Parathyroid adenoma (tissue), 2 donors: Measurements from ENCODE around the gene ADAMTS5.
A peak's percentile ranks its signal among the peaks of the same experiment; 100 is the strongest.

Source experiments
- H2AFZ ChIP-seq: fragments of 300-600 bp; sonication (generic); one replicate; pipeline ENCODE4 v1.7.0; 2017; ENCODE audit warnings: antibody characterized with exemption, mild to moderate bottlenecking
- H3K27ac ChIP-seq: fragments of 300-600 bp; sonication (generic); one replicate; pipeline ENCODE4 v1.7.0; 2017
- H3K27me3 ChIP-seq: fragments of 300-600 bp; sonication (generic); one replicate; pipeline ENCODE4 v1.7.0; 2017; ENCODE audit warnings: low read length; ENCODE audit not compliant: control insufficient read depth, insufficient read depth
- H3K36me3 ChIP-seq: fragments of 300-600 bp; sonication (generic); one replicate; pipeline ENCODE4 v1.7.0; 2017; ENCODE audit warnings: low read length; ENCODE audit not compliant: control insufficient read depth, insufficient read depth
- H3K4me1 ChIP-seq: fragments of 300-600 bp; sonication (generic); one replicate; pipeline ENCODE4 v1.7.0; 2017; ENCODE audit warnings: control low read depth
- H3K4me2 ChIP-seq: fragments of 300-600 bp; sonication (generic); one replicate; pipeline ENCODE4 v1.7.0; 2017; ENCODE audit warnings: low read length
- H3K4me3 ChIP-seq: fragments of 300-600 bp; sonication (generic); one replicate; pipeline ENCODE4 v1.7.0; 2017; ENCODE audit warnings: low read depth, low read length
- H3K79me2 ChIP-seq: fragments of 300-600 bp; sonication (generic); one replicate; pipeline ENCODE4 v1.7.0; 2017; ENCODE audit warnings: control low read depth
- H3K9ac ChIP-seq: fragments of 300-600 bp; sonication (generic); one replicate; pipeline ENCODE4 v1.7.0; 2017; ENCODE audit warnings: mild to moderate bottlenecking
- H3K9me3 ChIP-seq: fragments of 300-600 bp; sonication (generic); one replicate; pipeline ENCODE4 v1.7.0; 2017; ENCODE audit warnings: low read length; ENCODE audit not compliant: control insufficient read depth
- TF ChIP-seq, protein P1 (sequence below): fragments of 300-600 bp; sonication (generic); IDR thresholded peaks from one replicate; pipeline ENCODE4 v1.7.0; 2017; ENCODE audit warnings: antibody characterized with exemption, mild to moderate bottlenecking
- donor health status: primary hyperparathyroidism.

Gene ADAMTS5

GRCh38 chr21:26935977-26936376 is 30.9 kb downstream of the ADAMTS5 start:
- Histone ChIP-seq H3K4me2 (peak overlapping the region; percentile 43), H3K36me3 (no peaks in the 10 kb centered on the region), H3K9ac (no peak overlapping the region), H3K27ac (no peak overlapping the region), H3K9me3 (no peaks in the 10 kb centered on the region), H2AFZ (no peak overlapping the region), H3K27me3 (no peaks in the 10 kb centered on the region), H3K4me3 (peak overlapping the region; percentile 9), H3K4me1 (no peaks in the 10 kb centered on the region), H3K79me2 (no peaks in the 10 kb centered on the region)
- TF ChIP-seq, protein P1, sequence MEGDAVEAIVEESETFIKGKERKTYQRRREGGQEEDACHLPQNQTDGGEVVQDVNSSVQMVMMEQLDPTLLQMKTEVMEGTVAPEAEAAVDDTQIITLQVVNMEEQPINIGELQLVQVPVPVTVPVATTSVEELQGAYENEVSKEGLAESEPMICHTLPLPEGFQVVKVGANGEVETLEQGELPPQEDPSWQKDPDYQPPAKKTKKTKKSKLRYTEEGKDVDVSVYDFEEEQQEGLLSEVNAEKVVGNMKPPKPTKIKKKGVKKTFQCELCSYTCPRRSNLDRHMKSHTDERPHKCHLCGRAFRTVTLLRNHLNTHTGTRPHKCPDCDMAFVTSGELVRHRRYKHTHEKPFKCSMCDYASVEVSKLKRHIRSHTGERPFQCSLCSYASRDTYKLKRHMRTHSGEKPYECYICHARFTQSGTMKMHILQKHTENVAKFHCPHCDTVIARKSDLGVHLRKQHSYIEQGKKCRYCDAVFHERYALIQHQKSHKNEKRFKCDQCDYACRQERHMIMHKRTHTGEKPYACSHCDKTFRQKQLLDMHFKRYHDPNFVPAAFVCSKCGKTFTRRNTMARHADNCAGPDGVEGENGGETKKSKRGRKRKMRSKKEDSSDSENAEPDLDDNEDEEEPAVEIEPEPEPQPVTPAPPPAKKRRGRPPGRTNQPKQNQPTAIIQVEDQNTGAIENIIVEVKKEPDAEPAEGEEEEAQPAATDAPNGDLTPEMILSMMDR, result no peak

DNA sequence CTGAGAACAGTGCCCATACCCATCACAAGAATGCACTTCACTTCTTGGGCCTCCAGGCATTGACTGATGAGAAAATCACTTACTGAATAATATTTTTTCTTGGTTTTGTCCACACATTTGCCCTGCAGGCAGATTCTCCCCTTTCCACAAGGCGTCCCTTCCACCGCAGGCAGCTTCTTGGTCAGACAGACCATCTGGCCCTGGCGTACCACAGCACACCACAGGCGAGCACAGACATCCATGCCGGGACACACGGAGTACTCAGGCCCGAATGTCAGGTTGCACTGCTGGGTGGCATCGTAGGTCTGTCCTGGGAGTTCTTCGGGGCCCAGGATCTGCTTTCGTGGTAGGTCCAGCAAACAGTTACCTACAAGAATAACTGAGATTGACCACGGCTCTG is 32.5 kb downstream of the ADAMTS5 start:
- no peak overlapping the region for H3K9ac ChIP-seq
- no peak overlapping the region for H3K27ac ChIP-seq
- H2AFZ ChIP-seq, result no peak overlapping the region
- no peak overlapping the region for H3K4me3 ChIP-seq
- H3K27me3 ChIP-seq, result no peaks in the 10 kb centered on the region
- H3K9me3 ChIP-seq, result no peaks in the 10 kb centered on the region
- no peak overlapping the region for H3K4me2 ChIP-seq
- no peaks in the 10 kb centered on the region for H3K79me2 ChIP-seq
- no peaks in the 10 kb centered on the region for H3K36me3 ChIP-seq
- no peaks in the 10 kb centered on the region for H3K4me1 ChIP-seq
- TF ChIP-seq, protein P1, result no peak

DNA sequence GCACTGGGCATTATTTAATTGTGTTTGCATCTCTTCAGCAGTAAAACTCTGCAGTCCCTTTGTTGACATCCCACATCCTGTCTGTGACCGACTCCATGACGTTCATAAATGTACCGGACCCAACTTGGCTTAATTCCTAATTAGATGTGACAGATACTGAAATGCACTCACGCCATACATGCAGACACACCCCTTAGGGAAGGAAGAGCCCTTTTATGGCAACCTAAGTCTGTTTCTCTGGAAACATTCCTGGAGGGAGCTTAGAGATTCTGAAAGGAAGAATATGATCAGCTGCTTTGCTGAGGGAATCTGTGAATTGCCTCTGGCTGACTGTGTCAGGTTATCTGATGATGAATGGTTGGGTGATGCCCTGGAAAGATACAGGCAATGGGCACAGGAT is 33.4 kb downstream of the ADAMTS5 start:
- no peaks in the 10 kb centered on the region for H3K9me3 ChIP-seq
- H3K36me3 ChIP-seq, result no peaks in the 10 kb centered on the region
- no peak overlapping the region for H3K9ac ChIP-seq
- H3K79me2 ChIP-seq, result no peaks in the 10 kb centered on the region
- no peak overlapping the region for H2AFZ ChIP-seq
- H3K4me2 ChIP-seq, result no peak overlapping the region
- H3K27me3 ChIP-seq, result no peaks in the 10 kb centered on the region
- H3K4me1 ChIP-seq, result no peaks in the 10 kb centered on the region
- TF ChIP-seq, protein P1, result no peak
- no peak overlapping the region for H3K4me3 ChIP-seq
- no peak overlapping the region for H3K27ac ChIP-seq

- H2AFZ ChIP-seq, result no peak overlapping the region
- H3K4me3 ChIP-seq, result no peak overlapping the region
- no peak overlapping the region for H3K4me2 ChIP-seq
- H3K4me1 ChIP-seq, result no peaks in the 10 kb centered on the region
- TF ChIP-seq, protein P1, result no peak
- H3K79me2 ChIP-seq, result no peaks in the 10 kb centered on the region
- no peak overlapping the region for H3K27ac ChIP-seq
- no peaks in the 10 kb centered on the region for H3K36me3 ChIP-seq
- H3K9me3 ChIP-seq, result no peaks in the 10 kb centered on the region
- H3K27me3 ChIP-seq, result no peaks in the 10 kb centered on the region
- no peak overlapping the region for H3K9ac ChIP-seq
Observed at GRCh38 chr21:26925636-26926035, 41.3 kb downstream of the ADAMTS5 start.

DNA sequence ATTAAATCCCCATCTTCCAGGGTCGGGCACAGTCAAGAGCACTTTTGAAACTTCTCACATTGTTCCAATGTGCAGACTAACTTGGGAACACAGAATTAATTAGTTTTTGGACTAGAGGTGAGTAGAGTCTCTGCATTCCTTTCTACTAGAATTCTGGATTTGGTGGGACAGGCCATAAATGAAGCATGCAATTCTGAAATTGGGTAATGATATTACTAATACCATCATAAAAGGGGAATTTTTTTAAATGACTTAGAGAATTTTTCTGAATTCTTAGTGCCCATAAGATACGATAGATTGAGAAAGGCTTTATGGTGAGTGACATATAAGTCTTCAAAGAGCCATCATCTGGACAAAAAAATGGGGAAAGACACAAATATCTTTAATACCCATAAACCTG is 41.8 kb downstream of the ADAMTS5 start:
- Histone ChIP-seq H3K4me3 (no peak overlapping the region), H3K4me1 (no peaks in the 10 kb centered on the region), H3K27me3 (no peaks in the 10 kb centered on the region), H3K9ac (no peak overlapping the region), H3K36me3 (no peaks in the 10 kb centered on the region), H3K9me3 (no peaks in the 10 kb centered on the region), H3K79me2 (no peaks in the 10 kb centered on the region), H2AFZ (no peak overlapping the region), H3K4me2 (no peak overlapping the region), H3K27ac (no peak overlapping the region)
- TF ChIP-seq, protein P1, result no peak
